HG02938 (cell line): ENCODE measurements around the gene FOXP1.

ENCODE experiments used
- ATAC-seq: cut with Tn5 transposase; IDR thresholded peaks from one replicate; pipeline ENCODE4 v1.9.1; 2021; ENCODE audit warnings: mild to moderate bottlenecking, moderate library complexity; ENCODE audit not compliant: unreplicated experiment

FOXP1 gene

GRCh38 chr3:71316066-71316777 lies 267.3 kb downstream of the FOXP1 start:
- ATAC-seq = no peak

DNA sequence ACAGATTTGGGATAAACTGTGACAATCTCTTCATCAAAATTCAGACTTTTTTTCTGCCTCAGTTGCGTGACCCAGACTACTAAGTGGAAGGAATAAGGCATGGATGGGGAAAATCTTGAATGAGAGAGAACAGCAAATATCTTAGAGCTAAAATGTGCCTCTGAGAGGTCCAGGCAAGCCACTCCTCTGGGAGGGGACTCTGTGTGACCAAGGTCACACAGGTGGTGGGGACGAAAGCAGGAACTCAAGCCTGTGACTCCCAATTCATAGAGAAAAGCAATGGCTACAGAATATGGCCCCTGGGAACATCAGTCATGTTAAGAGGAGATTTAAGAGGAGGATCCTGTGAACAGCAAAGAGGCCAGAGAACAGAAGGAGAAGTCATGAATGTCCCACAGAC lies 268.1 kb downstream of the FOXP1 start:
- no peak for ATAC-seq

- ATAC-seq = no peak
These were observed 269.7 kb downstream of the FOXP1 start for GRCh38 chr3:71313844-71314243.

DNA sequence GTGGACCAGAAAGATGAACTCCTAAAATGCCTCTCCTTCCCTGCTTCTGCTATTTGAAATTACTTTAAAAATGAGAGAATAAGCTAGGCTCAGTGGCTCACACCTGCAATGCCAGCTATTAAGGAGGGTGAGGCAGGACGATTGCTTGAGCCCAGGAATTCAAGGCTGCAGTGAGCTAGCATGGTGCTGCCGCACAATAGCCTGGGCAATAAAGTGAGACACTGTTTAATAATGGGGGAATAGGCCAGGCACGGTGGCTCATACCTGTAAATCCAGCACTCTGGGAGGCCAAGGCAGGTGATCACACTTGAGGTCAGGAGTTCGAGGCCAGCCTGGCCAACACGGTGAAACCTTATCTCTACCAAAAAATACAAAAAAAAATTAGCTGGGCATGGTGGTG lies 271.1 kb downstream of the FOXP1 start:
- ATAC-seq = no peak

GRCh38 chr3:71311661-71312046 lies 271.9 kb downstream of the FOXP1 start:
- ATAC-seq = no peak

- no peak for ATAC-seq
These were observed 272.4 kb downstream of the FOXP1 start for GRCh38 chr3:71310980-71311660.

- ATAC-seq = no peak
These were observed 273.1 kb downstream of the FOXP1 start for GRCh38 chr3:71310359-71310979.

- ATAC-seq = no peak
These were observed 273.6 kb downstream of the FOXP1 start for GRCh38 chr3:71309886-71310285.

DNA sequence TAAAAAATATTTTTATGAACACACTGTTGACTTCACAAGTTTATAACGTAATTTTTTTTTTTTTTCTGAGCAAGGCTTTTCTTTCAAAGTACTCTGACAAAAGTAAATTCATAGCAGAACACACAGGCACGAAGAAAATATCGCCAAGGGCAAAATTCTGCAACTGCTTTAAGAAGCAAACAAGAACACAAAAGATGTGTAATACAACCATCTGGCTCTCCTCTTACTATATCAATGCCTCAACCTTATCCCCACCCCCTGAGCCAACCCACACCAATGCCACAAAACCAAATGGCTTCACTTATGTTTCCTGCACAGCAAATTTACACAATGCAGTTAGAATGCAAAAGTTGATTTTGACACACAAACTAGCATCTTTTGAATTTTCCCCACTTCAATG lies 274.2 kb downstream of the FOXP1 start:
- ATAC-seq = no peak

- ATAC-seq = no peak
These were observed 274.7 kb downstream of the FOXP1 start for GRCh38 chr3:71308836-71309235.

- ATAC-seq = no peak
These were observed 275.4 kb downstream of the FOXP1 start for GRCh38 chr3:71307991-71308697.

DNA sequence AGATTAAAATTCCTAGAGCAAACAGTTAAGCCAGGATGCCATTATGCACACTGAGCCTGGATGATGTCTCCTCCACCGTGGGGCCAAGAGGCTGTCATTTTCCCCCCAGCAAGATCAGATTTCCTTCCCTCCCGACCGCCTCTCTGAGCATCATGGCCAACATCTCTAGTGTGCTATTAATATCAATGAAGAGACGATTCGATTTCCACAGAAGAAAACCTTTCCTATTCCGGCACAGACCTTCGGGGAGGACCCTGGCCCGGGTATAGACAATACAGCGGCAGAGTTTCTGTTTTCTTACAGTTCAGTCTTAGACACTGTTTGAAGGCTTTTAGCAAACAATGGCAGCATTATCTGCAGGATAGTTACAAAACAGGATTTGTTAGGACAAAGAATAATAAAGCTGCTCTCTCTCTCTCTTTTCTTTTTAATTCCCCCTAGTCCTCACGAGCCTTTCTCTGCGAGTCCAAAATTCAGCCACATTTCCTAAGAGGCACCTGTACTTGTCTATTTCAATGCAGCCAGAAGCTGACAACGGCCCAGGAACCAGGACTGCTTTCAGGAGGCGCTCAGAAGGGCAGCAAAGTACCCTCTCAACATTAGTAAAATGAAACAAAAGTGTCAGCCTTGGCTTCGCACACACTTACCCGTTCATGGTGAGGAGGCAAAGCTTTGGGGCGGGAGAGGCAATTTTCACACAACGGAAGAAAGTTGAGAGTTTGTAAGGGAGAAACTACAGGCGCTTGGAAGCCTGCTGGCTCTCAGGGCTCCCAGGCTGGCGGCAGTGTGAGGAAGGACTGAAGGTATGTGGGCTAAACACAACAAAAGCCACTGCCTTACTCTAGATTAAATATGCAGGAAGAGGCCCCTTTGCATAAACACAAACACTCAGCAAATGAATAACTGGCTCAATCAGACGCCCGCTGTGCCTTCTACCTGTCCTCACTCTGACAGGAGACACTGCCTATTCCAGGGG lies 278.0 kb downstream of the FOXP1 start:
- no peak for ATAC-seq

DNA sequence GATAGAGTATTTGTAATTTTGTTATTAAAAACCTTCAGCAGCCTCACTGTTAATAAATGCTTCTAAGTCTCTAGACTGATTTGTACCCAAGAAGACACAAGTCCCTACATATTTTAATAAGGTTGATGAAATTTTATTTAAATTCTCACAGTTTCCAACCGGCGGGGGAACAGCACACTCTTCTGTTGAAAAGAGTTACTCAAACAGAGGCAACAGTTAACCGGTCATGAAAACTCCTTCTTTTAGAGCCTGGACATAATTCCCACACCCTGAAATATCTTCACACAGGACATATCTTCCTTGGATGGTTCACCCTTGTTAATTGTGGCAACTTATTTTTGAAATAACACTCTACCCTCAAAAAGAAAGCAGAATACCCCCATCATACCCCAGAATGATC lies 278.8 kb downstream of the FOXP1 start:
- ATAC-seq = no peak

DNA sequence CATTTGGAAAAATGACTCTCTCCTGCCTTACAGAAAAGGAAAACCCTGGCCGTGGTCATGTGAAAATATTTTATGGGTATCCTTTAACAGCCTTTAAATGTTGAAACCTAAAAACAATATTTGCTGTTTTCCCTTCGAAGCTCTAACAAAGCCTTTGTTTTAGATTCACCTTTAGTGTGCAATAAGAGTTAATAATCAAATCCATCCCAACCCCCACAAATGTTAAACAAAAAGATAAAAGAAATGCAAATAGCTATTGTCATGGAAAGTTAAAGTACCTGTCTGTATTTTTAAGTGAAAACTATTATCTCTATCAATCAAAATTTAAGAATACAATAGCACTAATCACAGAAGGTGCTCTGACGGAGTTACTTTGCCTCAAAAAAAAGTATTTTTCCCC lies 279.3 kb downstream of the FOXP1 start:
- no peak for ATAC-seq

DNA sequence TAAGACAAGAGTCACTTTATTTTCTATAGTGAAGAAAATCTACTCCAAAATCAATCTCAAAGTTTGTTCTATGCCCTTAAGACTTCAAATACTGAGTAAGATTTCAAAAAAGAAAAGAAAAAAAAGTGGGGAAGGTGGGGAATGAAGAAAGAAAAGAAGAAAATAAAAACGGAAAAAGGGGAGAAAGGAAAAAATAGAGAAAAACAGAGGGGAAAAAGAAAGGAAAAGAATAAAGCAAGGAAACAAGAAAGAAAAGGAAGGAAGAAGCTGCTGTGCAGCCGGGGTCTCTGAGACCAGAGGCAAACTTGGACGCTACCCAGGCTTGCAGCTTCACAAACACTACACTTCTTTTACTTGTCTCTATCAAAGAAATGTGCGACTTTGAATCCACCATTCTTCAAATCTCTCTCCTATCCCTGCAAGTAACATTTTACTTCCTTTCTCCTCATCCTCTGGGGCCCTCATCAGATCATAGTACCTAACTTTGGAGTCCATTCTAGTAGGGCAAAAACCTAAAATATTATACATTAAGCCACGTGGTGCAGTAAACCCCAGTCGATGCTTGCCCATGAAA lies 279.8 kb downstream of the FOXP1 start:
- ATAC-seq = no peak

DNA sequence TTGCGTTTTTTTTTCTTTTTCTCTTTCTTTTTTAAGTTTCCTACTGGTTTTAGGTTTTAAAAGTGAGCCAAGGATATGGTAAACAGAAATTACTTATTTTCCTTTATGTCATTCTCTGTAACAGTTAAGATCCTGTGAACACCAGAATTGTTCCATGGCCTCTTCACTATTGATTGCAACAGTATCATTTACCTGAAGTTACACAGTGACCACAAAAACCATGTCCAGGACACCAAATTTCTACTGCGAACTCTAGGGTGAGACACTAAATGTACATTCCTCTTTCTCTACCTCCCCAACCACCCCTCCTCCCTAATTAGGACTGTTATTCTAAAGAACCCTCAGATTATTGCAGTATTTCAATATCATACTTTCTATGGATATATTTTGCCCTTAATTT lies 280.9 kb downstream of the FOXP1 start:
- no peak for ATAC-seq

DNA sequence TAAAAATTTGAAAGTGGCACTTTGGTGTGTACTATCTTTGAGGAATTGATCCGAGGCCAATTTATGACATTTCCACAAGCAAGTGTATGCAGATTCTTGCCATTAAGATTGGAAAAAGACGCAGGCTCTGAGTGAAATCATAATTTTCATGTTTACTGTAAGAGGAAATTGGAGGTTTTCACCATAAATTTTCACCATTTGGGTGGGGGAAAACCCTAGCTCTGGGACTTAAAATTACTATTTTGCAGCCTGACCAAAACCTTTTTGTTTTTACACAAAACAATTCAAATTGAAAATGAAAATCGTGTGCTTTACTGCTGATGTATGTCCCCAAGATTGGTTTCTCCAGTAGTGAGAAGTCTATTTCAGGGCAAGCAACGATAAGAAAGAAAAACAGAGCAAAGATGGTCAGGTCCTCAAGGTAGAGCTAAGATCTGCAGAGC lies 282.6 kb downstream of the FOXP1 start:
- peak; percentile 66 for ATAC-seq

DNA sequence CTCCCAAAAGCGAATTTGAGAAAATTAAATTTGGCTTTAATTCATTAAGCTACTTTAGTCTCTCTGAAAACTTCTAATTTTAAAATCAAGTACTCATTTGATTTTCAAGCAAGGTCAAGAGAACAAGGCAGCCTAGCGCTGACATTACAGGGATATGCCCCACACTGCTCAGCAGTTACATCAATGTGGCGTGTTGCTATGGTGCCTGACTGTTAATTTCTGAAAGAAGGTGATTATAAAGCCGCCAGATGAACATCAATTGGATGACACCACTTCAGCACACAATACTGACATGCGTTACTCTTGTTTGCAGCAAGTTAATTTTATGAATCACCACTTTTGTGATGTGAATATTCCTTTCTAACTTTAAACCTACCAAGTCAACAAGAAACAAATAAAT lies 284.4 kb downstream of the FOXP1 start:
- no peak for ATAC-seq

DNA sequence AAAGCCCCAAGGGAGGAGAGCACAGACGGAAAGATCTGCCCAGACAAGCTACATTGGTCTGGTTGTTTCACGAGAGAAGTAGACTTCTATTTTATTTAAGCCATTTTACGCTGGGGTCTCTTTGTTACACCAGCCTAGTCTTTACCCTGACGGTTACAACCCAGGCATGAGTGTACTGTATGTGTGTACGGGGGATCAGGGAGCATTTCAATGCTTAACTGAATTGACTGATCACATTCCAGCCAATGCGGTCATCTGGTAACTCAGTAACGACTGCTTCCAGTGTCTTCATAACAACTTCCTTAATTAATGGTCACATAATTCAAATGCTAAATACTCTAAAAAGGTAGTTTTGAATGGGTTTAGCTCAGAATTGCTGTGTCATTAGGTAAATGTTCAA lies 288.6 kb downstream of the FOXP1 start:
- no peak for ATAC-seq

DNA sequence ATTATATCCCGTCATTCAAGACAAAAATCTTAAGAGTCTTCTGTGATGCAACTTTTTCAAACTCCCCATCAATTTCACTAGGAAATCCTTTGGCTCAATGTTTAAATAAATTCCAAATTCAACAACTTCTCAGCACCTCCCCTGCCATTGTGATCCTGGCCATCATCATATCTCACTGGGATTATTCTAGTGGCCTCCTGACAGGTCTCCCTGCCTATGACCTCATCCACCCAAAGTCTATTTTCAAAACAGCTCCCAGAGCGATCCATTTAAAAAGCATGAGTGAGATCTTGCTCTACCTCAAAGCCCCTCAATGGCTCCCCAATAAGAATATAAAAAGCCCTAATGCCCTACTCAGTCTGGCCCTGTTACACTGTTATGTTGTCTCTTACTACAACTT lies 293.2 kb downstream of the FOXP1 start:
- no peak for ATAC-seq
